PFSK-1 (cell line): ENCODE results near the gene FAM171A1.

Experiments used
- POLR2AphosphoS5 ChIP-seq: IDR thresholded peaks from 2 replicates; pipeline ENCODE4 v1.6.1; 2012; ENCODE audit warnings: low read depth, mild to moderate bottlenecking, control low read depth, low read length, moderate library complexity
- SIN3A ChIP-seq: IDR thresholded peaks from 2 replicates; pipeline ENCODE4 v1.6.1; 2012; ENCODE audit warnings: mild to moderate bottlenecking, low read length, moderate library complexity, borderline replicate concordance; ENCODE audit not compliant: insufficient read depth
- TAF1 ChIP-seq: IDR thresholded peaks from 2 replicates; pipeline ENCODE4 v1.6.1; 2012; ENCODE audit warnings: low read length, control low read depth, borderline replicate concordance; ENCODE audit not compliant: insufficient read depth
- TF ChIP-seq, protein P1 (sequence below), 2 experiments: IDR thresholded peaks; 2 replicates each; pipeline versions ENCODE4 v1.6.1 to v1.8.0; 2011 to 2012; ENCODE audit warnings: low read depth in 2 of 2, low read length in 2 of 2, control low read depth in 1 of 2, inconsistent platforms in 1 of 2, mild to moderate bottlenecking in 1 of 2, moderate library complexity in 1 of 2; ENCODE audit not compliant: insufficient read depth in 1 of 2

GRCh38 chr10:15252396-15252795 lies 118.7 kb downstream of the FAM171A1 start:
- TF ChIP-seq TAF1 (no peak), POLR2AphosphoS5 (no peak), SIN3A (no peak)
- TF ChIP-seq, protein P1, sequence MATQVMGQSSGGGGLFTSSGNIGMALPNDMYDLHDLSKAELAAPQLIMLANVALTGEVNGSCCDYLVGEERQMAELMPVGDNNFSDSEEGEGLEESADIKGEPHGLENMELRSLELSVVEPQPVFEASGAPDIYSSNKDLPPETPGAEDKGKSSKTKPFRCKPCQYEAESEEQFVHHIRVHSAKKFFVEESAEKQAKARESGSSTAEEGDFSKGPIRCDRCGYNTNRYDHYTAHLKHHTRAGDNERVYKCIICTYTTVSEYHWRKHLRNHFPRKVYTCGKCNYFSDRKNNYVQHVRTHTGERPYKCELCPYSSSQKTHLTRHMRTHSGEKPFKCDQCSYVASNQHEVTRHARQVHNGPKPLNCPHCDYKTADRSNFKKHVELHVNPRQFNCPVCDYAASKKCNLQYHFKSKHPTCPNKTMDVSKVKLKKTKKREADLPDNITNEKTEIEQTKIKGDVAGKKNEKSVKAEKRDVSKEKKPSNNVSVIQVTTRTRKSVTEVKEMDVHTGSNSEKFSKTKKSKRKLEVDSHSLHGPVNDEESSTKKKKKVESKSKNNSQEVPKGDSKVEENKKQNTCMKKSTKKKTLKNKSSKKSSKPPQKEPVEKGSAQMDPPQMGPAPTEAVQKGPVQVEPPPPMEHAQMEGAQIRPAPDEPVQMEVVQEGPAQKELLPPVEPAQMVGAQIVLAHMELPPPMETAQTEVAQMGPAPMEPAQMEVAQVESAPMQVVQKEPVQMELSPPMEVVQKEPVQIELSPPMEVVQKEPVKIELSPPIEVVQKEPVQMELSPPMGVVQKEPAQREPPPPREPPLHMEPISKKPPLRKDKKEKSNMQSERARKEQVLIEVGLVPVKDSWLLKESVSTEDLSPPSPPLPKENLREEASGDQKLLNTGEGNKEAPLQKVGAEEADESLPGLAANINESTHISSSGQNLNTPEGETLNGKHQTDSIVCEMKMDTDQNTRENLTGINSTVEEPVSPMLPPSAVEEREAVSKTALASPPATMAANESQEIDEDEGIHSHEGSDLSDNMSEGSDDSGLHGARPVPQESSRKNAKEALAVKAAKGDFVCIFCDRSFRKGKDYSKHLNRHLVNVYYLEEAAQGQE (IDR thresholded peaks at IDR 0.05; ENCODE audit: insufficient read depth in 1 of 2, low read depth in 2 of 2, low read length in 2 of 2): no peak
